ENCODE measurements around the gene EEFSEC.

Gene EEFSEC

GRCh38 chr3:128366136-128366535, 212.9 kb downstream of the EEFSEC start:
- no peak for DNase-seq (ENCODE audit: low read depth)
- H3K4me3 ChIP-seq (ENCODE audit: control insufficient read depth, low read depth, low read length) = no peak overlapping the region
- TF ChIP-seq CTCF (IDR thresholded peaks at IDR 0.05; ENCODE audit: control insufficient read depth, insufficient read depth, low read depth, low read length, missing control alignments) = no peak

- TF ChIP-seq CTCF (IDR thresholded peaks at IDR 0.05; ENCODE audit: control insufficient read depth, insufficient read depth, low read depth, low read length, missing control alignments) = no peak
- no peak overlapping the region for H3K4me3 ChIP-seq (ENCODE audit: control insufficient read depth, low read depth, low read length)
- no peak for DNase-seq (ENCODE audit: low read depth)
These were observed 213.4 kb downstream of the EEFSEC start for GRCh38 chr3:128366652-128367051.

GRCh38 chr3:128367221-128367620, 213.9 kb downstream of the EEFSEC start:
- no peak for TF ChIP-seq CTCF (IDR thresholded peaks at IDR 0.05; ENCODE audit: control insufficient read depth, insufficient read depth, low read depth, low read length, missing control alignments)
- H3K4me3 ChIP-seq (ENCODE audit: control insufficient read depth, low read depth, low read length) = no peak overlapping the region
- no peak for DNase-seq (ENCODE audit: low read depth)

- H3K4me3 ChIP-seq (ENCODE audit: control insufficient read depth, low read depth, low read length) = no peak overlapping the region
- DNase-seq (ENCODE audit: low read depth) = no peak
- no peak for TF ChIP-seq CTCF (IDR thresholded peaks at IDR 0.05; ENCODE audit: control insufficient read depth, insufficient read depth, low read depth, low read length, missing control alignments)
These were observed 214.5 kb downstream of the EEFSEC start for GRCh38 chr3:128367761-128368160.

GRCh38 chr3:128368626-128369025, 215.3 kb downstream of the EEFSEC start:
- no peak overlapping the region for H3K4me3 ChIP-seq (ENCODE audit: control insufficient read depth, low read depth, low read length)
- no peak for DNase-seq (ENCODE audit: low read depth)
- TF ChIP-seq CTCF (IDR thresholded peaks at IDR 0.05; ENCODE audit: control insufficient read depth, insufficient read depth, low read depth, low read length, missing control alignments) = no peak

GRCh38 chr3:128369121-128369703, 215.9 kb downstream of the EEFSEC start:
- TF ChIP-seq CTCF (IDR thresholded peaks at IDR 0.05; ENCODE audit: control insufficient read depth, insufficient read depth, low read depth, low read length, missing control alignments) = no peak
- DNase-seq (ENCODE audit: low read depth) = no peak
- H3K4me3 ChIP-seq (ENCODE audit: control insufficient read depth, low read depth, low read length) = no peak overlapping the region

Measured in AG09309 (cell line).